Muscle layer of duodenum (tissue), 2 donors: ENCODE measurements around the gene PPP2R5C.
"Not testable (repeated sequence)": the region's sequence is repeated elsewhere in the genome, so short reads cannot be mapped to it uniquely, and the experiment has no call there.

Source experiments
- H3K27ac ChIP-seq: one replicate; pipeline ENCODE4 v1.7.0; 2013; ENCODE audit warnings: mild to moderate bottlenecking, low read length
- H3K27me3 ChIP-seq: one replicate; pipeline ENCODE4 v1.7.0; 2013; ENCODE audit warnings: low read depth, mild to moderate bottlenecking, control low read depth, low read length
- H3K36me3 ChIP-seq, 2 donors: one replicate each; pipeline ENCODE4 v1.7.0; 2013; ENCODE audit warnings: low read length in 2 of 2, control low read depth in 1 of 2, mild to moderate bottlenecking in 1 of 2; ENCODE audit not compliant: insufficient read depth in 2 of 2, control insufficient read depth in 1 of 2
- H3K4me1 ChIP-seq, 2 donors: one replicate each; pipeline ENCODE4 v1.7.0; 2013; ENCODE audit warnings: low read length in 2 of 2, mild to moderate bottlenecking in 2 of 2, control low read depth in 1 of 2, moderate library complexity in 1 of 2; ENCODE audit not compliant: insufficient read depth in 2 of 2, control insufficient read depth in 1 of 2
- H3K4me3 ChIP-seq, 2 donors: one replicate each; pipeline ENCODE4 v1.7.0; 2013; ENCODE audit warnings: low read length in 2 of 2, low read depth in 1 of 2, mild to moderate bottlenecking in 1 of 2
- H3K9me3 ChIP-seq, 2 donors: one replicate each; pipeline ENCODE4 v1.7.0; 2013; ENCODE audit warnings: low read length in 2 of 2, control low read depth in 1 of 2, mild to moderate bottlenecking in 1 of 2; ENCODE audit not compliant: control insufficient read depth in 1 of 2
- donor health status: healthy.

PPP2R5C gene

GRCh38 chr14:101717663-101718490 is 43.6 kb upstream of the PPP2R5C start:
- peaks cover 0 to 7% of the 10 kb centered on the region in 2 donors for H3K9me3 ChIP-seq
- no peaks in the 10 kb centered on the region for H3K36me3 ChIP-seq
- no peaks in the 10 kb centered on the region for H3K4me1 ChIP-seq

GRCh38 chr14:101719045-101719645 is 42.4 kb upstream of the PPP2R5C start:
- Histone ChIP-seq H3K27ac (no peak overlapping the region), H3K27me3 (no peaks in the 10 kb centered on the region), H3K4me1 (no peaks in the 10 kb centered on the region), H3K36me3 (no peaks in the 10 kb centered on the region), H3K9me3 (peaks cover 0 to 3% of the 10 kb centered on the region in 2 donors), H3K4me3 (no peak overlapping the region)

More at GRCh38 chr14:101717663-101718490, 43.6 kb upstream of the PPP2R5C start:
- Histone ChIP-seq H3K27me3 (no peaks in the 10 kb centered on the region), H3K27ac (no peak overlapping the region), H3K4me3 (no peak overlapping the region)

- H3K27ac ChIP-seq = no peak overlapping the region
Measured at GRCh38 chr14:101719708-101720107, 41.8 kb upstream of the PPP2R5C start.

GRCh38 chr14:101721111-101721510 is 40.4 kb upstream of the PPP2R5C start:
- Histone ChIP-seq H3K36me3 (no peaks in the 10 kb centered on the region), H3K27ac (no peak overlapping the region), H3K4me1 (no peaks in the 10 kb centered on the region), H3K4me3 (no peak overlapping the region), H3K27me3 (no peaks in the 10 kb centered on the region), H3K9me3 (no peaks in the 10 kb centered on the region)

More at GRCh38 chr14:101719708-101720107, 41.8 kb upstream of the PPP2R5C start:
- Histone ChIP-seq H3K36me3 (no peaks in the 10 kb centered on the region), H3K4me3 (no peak overlapping the region), H3K4me1 (no peaks in the 10 kb centered on the region), H3K9me3 (no peaks in the 10 kb centered on the region), H3K27me3 (no peaks in the 10 kb centered on the region)

- no peak overlapping the region for H3K4me3 ChIP-seq
- no peaks in the 10 kb centered on the region for H3K9me3 ChIP-seq
- H3K27ac ChIP-seq = no peak overlapping the region
Measured at GRCh38 chr14:101721951-101722661, 39.4 kb upstream of the PPP2R5C start.

GRCh38 chr14:101723061-101723595 is 38.4 kb upstream of the PPP2R5C start:
- H3K27ac ChIP-seq = no peak overlapping the region
- no peaks in the 10 kb centered on the region for H3K36me3 ChIP-seq
- H3K4me3 ChIP-seq = no peak overlapping the region
- no peaks in the 10 kb centered on the region for H3K9me3 ChIP-seq
- H3K27me3 ChIP-seq = no peaks in the 10 kb centered on the region
- no peaks in the 10 kb centered on the region for H3K4me1 ChIP-seq

More at GRCh38 chr14:101721951-101722661, 39.4 kb upstream of the PPP2R5C start:
- H3K27me3 ChIP-seq = no peaks in the 10 kb centered on the region
- H3K36me3 ChIP-seq = no peaks in the 10 kb centered on the region
- H3K4me1 ChIP-seq = no peaks in the 10 kb centered on the region

- not testable (repeated sequence) for H3K27me3 ChIP-seq, H3K9me3 ChIP-seq, H3K4me3 ChIP-seq, H3K27ac ChIP-seq, H3K4me1 ChIP-seq, H3K36me3 ChIP-seq
Measured at GRCh38 chr14:101725652-101726051, 35.9 kb upstream of the PPP2R5C start.

- Histone ChIP-seq H3K4me1 (no peaks in the 10 kb centered on the region), H3K27ac (no peak overlapping the region), H3K27me3 (no peaks in the 10 kb centered on the region), H3K36me3 (no peaks in the 10 kb centered on the region), H3K4me3 (no peak overlapping the region), H3K9me3 (no peaks in the 10 kb centered on the region)
Measured at GRCh38 chr14:101726295-101726953, 35.1 kb upstream of the PPP2R5C start.

- H3K9me3 ChIP-seq = no peaks in the 10 kb centered on the region
- H3K4me1 ChIP-seq = no peaks in the 10 kb centered on the region
- H3K27me3 ChIP-seq = no peaks in the 10 kb centered on the region
- no peak overlapping the region for H3K4me3 ChIP-seq
- no peak overlapping the region for H3K27ac ChIP-seq
- no peaks in the 10 kb centered on the region for H3K36me3 ChIP-seq
Measured at GRCh38 chr14:101726954-101727302, 34.6 kb upstream of the PPP2R5C start.

- no peak overlapping the region for H3K4me3 ChIP-seq
- H3K9me3 ChIP-seq = no peaks in the 10 kb centered on the region
- no peaks in the 10 kb centered on the region for H3K36me3 ChIP-seq
- no peak overlapping the region for H3K27ac ChIP-seq
- H3K27me3 ChIP-seq = no peaks in the 10 kb centered on the region
- H3K4me1 ChIP-seq = no peaks in the 10 kb centered on the region
Measured at GRCh38 chr14:101727611-101728366, 33.7 kb upstream of the PPP2R5C start.
